Myocyte (in vitro differentiated cells): ENCODE data around the gene C1QTNF2. TPM values are rescaled to one million over a fixed set of nuclear protein-coding genes. Genes with fewer than 3 reads are reported as not detected.

Experiments
- DNase-seq: peaks from one replicate; pipeline ENCODE4 v3.0.0-alpha.2; 2012; ENCODE audit warnings: low read depth
- total RNA-seq: library from RNA; depleted of rRNA; stranded (reverse); fragments of >200 nt; gene quantifications from 2 replicates; pipeline ENCODE4 v1.2.3, GENCODE V29; 2014

C1QTNF2 gene
- total RNA-seq, 1 donor from 2014 or later: 3.3 TPM

GRCh38 chr5:160375166-160375565 is 4.7 kb upstream of the C1QTNF2 start:
- no peak for DNase-seq

GRCh38 chr5:160371294-160371693 is 868 bp upstream of the C1QTNF2 start:
- DNase-seq: no peak

- no peak for DNase-seq
These were observed 248 bp upstream of the C1QTNF2 start for GRCh38 chr5:160370713-160371034.

- no peak for DNase-seq
These were observed 2.5 kb downstream of the C1QTNF2 start for GRCh38 chr5:160367885-160368284.

GRCh38 chr5:160367261-160367660 is 3.2 kb downstream of the C1QTNF2 start:
- no peak for DNase-seq

GRCh38 chr5:160366230-160366629 is 4.2 kb downstream of the C1QTNF2 start:
- no peak for DNase-seq

GRCh38 chr5:160363660-160364395 is 6.6 kb downstream of the C1QTNF2 start:
- peak; percentile 93 for DNase-seq

GRCh38 chr5:160363211-160363610 is 7.2 kb downstream of the C1QTNF2 start:
- DNase-seq: peak; percentile 64

GRCh38 chr5:160361624-160362228 is 8.7 kb downstream of the C1QTNF2 start:
- DNase-seq: no peak

GRCh38 chr5:160360310-160360709 is 10.1 kb downstream of the C1QTNF2 start:
- DNase-seq: no peak

- DNase-seq: no peak
These were observed 10.6 kb downstream of the C1QTNF2 start for GRCh38 chr5:160359816-160360215.

GRCh38 chr5:160359242-160359641 is 11.2 kb downstream of the C1QTNF2 start:
- no peak for DNase-seq

GRCh38 chr5:160357861-160358411 is 12.5 kb downstream of the C1QTNF2 start:
- DNase-seq: peak; percentile 72

- DNase-seq: no peak
These were observed 13.0 kb downstream of the C1QTNF2 start for GRCh38 chr5:160357394-160357793.

GRCh38 chr5:160356550-160357347 is 13.7 kb downstream of the C1QTNF2 start:
- DNase-seq: no peak

- DNase-seq: no peak
These were observed 15.8 kb downstream of the C1QTNF2 start for GRCh38 chr5:160354666-160355065.

GRCh38 chr5:160353379-160353778 is 17.0 kb downstream of the C1QTNF2 start:
- no peak for DNase-seq

- no peak for DNase-seq
These were observed 18.1 kb downstream of the C1QTNF2 start for GRCh38 chr5:160352308-160352707.

- DNase-seq: no peak
These were observed 20.5 kb downstream of the C1QTNF2 start for GRCh38 chr5:160349935-160350303.

- no peak for DNase-seq
These were observed 21.0 kb downstream of the C1QTNF2 start for GRCh38 chr5:160349249-160349934.

- DNase-seq: no peak
These were observed 22.3 kb downstream of the C1QTNF2 start for GRCh38 chr5:160348080-160348479.
